Body of pancreas (tissue), 4 donors: ENCODE measurements around the gene SLC2A6. TPM values are rescaled to one million over a fixed set of nuclear protein-coding genes. Genes with fewer than 3 reads are reported as not detected.

ENCODE experiments used
- ATAC-seq: fragments of 150-250 bp; one replicate; pipeline ENCODE4 v1.9.1; 2016
- DNase-seq, 4 donors: peaks; one replicate each; pipeline ENCODE4 v3.0.0-alpha.2; 2019
- H3K27ac ChIP-seq, 4 donors: fragments of 200-600 bp; sonication (generic); 1 replicate in 3 of 4; 2 replicates in 1 of 4; pipeline versions ENCODE4 v1.5.1 to v1.6.1; 2016 to 2019; ENCODE audit warnings: mild to moderate bottlenecking in 1 of 4, mixed read lengths in 1 of 4, moderate library complexity in 1 of 4
- H3K27me3 ChIP-seq, 2 donors: fragments of 200-600 bp; sonication (generic); one replicate each; pipeline ENCODE4 v1.6.0; 2016; ENCODE audit warnings: mild to moderate bottlenecking in 1 of 2
- H3K36me3 ChIP-seq, 2 donors: fragments of 200-600 bp; sonication (generic); replicated peaks in 1 of 2; 2 replicates each; pipeline ENCODE4 v1.5.1; 2016; ENCODE audit warnings: low read depth in 2 of 2; ENCODE audit not compliant: insufficient read depth in 1 of 2
- H3K4me1 ChIP-seq: fragments of 200-600 bp; sonication (generic); one replicate; pipeline ENCODE4 v1.6.0; 2016
- H3K4me3 ChIP-seq, 2 donors: fragments of 200-600 bp; sonication (generic); 1 replicate in 1 of 2; 2 replicates in 1 of 2; pipeline ENCODE4 v1.5.1; 2016 to 2019
- H3K9me3 ChIP-seq, 3 donors: fragments of 200-600 bp; sonication (generic); 1 replicate in 2 of 3; 2 replicates in 1 of 3; pipeline ENCODE4 v1.5.1; 2016
- CTCF ChIP-seq, 7 experiments: fragments of 450-650 bp in 4 of 7; fragments of 200-600 bp in 3 of 7; sonication (generic) in 3 of 7; IDR thresholded peaks; one replicate each; pipeline ENCODE4 v1.5.1; 2016 to 2019; ENCODE audit warnings: antibody characterized with exemption in 7 of 7
- POLR2A ChIP-seq, 3 donors: fragments of 450-650 bp; IDR thresholded peaks; one replicate each; pipeline ENCODE4 v1.6.1; 2016; ENCODE audit warnings: antibody characterized with exemption in 3 of 3, mild to moderate bottlenecking in 2 of 3
- WGBS, 2 donors: methylation state at CpG; one replicate each; pipeline ENCODE4 v1.1.5; 2017; 5-methylcytosine and 5-hydroxymethylcytosine counted together
- intact Hi-C: fragments of 100-400 bp; cut with DNase I; formaldehyde crosslinking; loops from one replicate; pipeline ENCODE4 v1.15.1; 2023
- total RNA-seq, 2 donors: library from RNA; depleted of rRNA; stranded (reverse); fragments of >200 nt; gene quantifications; one replicate each; pipeline ENCODE4 v1.1.0, GENCODE V29; 2016

Gene SLC2A6
- 1 to 10 TPM; 2.6 to 3.0 TPM for total RNA-seq

GRCh38 chr9:133478851-133479711 is at the start of gene SLC2A6:
TSS of gene SLC2A6 (minus strand) at chr9:133479099. CDS start at chr9:133479059, 40 bp downstream.
- Histone ChIP-seq H3K27me3 (peaks cover 0 to 8% of the 10 kb centered on the region in 2 donors), H3K4me3 (peak within 1 kb of the TSS in 1 of 2 donors; percentile 15), H3K36me3 (no peaks in the 10 kb centered on the region), H3K27ac (peak within 1 kb of the TSS in 3 of 4 donors; percentile 37 to 77 (median 70)), H3K4me1 (peaks cover 19% of the 10 kb centered on the region), H3K9me3 (no peaks in the 10 kb centered on the region)
- TF ChIP-seq CTCF (IDR thresholded peaks at IDR 0.05) (no peak), POLR2A (IDR thresholded peaks at IDR 0.05) (peak in 2 of 3 donors; percentile 68 to 69)
- peak; percentile 78 to 90 (median 86) for DNase-seq
- intact Hi-C loops: no loop called here
- WGBS, 2 donors: 0 to 3% methylated on average over 8 to 75 of the region's 84 CpGs
- peak; percentile 95 for ATAC-seq

GRCh38 chr9:133528001-133528875 is 49.3 kb upstream of the SLC2A6 start:
- Histone ChIP-seq H3K27me3 (no peaks in the 10 kb centered on the region), H3K36me3 (no peaks in the 10 kb centered on the region), H3K4me1 (peaks cover 31% of the 10 kb centered on the region), H3K4me3 (no peak overlapping the region), H3K9me3 (no peaks in the 10 kb centered on the region), H3K27ac (peak overlapping the region in 3 of 4 donors; percentile 38 to 45 (median 42))
- 61 to 66% methylated on average over 12 to 19 of the region's 22 CpGs for WGBS, 2 donors
- intact Hi-C loops: no loop called here
- DNase-seq (peak in 1 of 4 donors; percentile 28), ATAC-seq (no peak)
- TF ChIP-seq CTCF (IDR thresholded peaks at IDR 0.05): no peak
- TF ChIP-seq POLR2A (IDR thresholded peaks at IDR 0.05): no peak

- no peak overlapping the region for H3K4me3 ChIP-seq
- no peaks in the 10 kb centered on the region for H3K36me3 ChIP-seq
- ATAC-seq: peak; percentile 52
- peaks cover 33% of the 10 kb centered on the region for H3K4me1 ChIP-seq
- H3K27ac ChIP-seq: peak overlapping the region in 3 of 4 donors; percentile 38 to 45 (median 42)
- no peaks in the 10 kb centered on the region for H3K9me3 ChIP-seq
- DNase-seq: peak in 2 of 4 donors; percentile 30 to 54
- intact Hi-C loops: no loop called here
- WGBS, 2 donors: 30 to 40% methylated on average over 18 of the region's 18 CpGs
- TF ChIP-seq CTCF (IDR thresholded peaks at IDR 0.05) (no peak), POLR2A (IDR thresholded peaks at IDR 0.05) (no peak)
- no peaks in the 10 kb centered on the region for H3K27me3 ChIP-seq
Observed at GRCh38 chr9:133527444-133527920, 48.6 kb upstream of the SLC2A6 start.

GRCh38 chr9:133526721-133527321 is 47.9 kb upstream of the SLC2A6 start:
- Histone ChIP-seq H3K4me1 (peaks cover 39% of the 10 kb centered on the region), H3K36me3 (no peaks in the 10 kb centered on the region), H3K4me3 (no peak overlapping the region), H3K27ac (peak overlapping the region in 2 of 4 donors; percentile 42 to 45), H3K27me3 (no peaks in the 10 kb centered on the region), H3K9me3 (no peaks in the 10 kb centered on the region)
- ATAC-seq (no peak), DNase-seq (no peak)
- 65 to 80% methylated on average over 8 to 21 of the region's 21 CpGs for WGBS, 2 donors
- TF ChIP-seq CTCF (IDR thresholded peaks at IDR 0.05) (no peak), POLR2A (IDR thresholded peaks at IDR 0.05) (no peak)
- intact Hi-C loops: no loop called here
